ENCODE measurements around the gene TLR2.

The TLR2 gene, protein sequence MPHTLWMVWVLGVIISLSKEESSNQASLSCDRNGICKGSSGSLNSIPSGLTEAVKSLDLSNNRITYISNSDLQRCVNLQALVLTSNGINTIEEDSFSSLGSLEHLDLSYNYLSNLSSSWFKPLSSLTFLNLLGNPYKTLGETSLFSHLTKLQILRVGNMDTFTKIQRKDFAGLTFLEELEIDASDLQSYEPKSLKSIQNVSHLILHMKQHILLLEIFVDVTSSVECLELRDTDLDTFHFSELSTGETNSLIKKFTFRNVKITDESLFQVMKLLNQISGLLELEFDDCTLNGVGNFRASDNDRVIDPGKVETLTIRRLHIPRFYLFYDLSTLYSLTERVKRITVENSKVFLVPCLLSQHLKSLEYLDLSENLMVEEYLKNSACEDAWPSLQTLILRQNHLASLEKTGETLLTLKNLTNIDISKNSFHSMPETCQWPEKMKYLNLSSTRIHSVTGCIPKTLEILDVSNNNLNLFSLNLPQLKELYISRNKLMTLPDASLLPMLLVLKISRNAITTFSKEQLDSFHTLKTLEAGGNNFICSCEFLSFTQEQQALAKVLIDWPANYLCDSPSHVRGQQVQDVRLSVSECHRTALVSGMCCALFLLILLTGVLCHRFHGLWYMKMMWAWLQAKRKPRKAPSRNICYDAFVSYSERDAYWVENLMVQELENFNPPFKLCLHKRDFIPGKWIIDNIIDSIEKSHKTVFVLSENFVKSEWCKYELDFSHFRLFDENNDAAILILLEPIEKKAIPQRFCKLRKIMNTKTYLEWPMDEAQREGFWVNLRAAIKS

GRCh38 chr4:153684182-153684970 lies at the start of gene TLR2:
TLR2 (plus strand) TSS chr4:153684280; CDS start chr4:153702908, 18,628 bp downstream.
- peak; percentile 77 for DNase-seq (ENCODE audit: low spot score)

DNA sequence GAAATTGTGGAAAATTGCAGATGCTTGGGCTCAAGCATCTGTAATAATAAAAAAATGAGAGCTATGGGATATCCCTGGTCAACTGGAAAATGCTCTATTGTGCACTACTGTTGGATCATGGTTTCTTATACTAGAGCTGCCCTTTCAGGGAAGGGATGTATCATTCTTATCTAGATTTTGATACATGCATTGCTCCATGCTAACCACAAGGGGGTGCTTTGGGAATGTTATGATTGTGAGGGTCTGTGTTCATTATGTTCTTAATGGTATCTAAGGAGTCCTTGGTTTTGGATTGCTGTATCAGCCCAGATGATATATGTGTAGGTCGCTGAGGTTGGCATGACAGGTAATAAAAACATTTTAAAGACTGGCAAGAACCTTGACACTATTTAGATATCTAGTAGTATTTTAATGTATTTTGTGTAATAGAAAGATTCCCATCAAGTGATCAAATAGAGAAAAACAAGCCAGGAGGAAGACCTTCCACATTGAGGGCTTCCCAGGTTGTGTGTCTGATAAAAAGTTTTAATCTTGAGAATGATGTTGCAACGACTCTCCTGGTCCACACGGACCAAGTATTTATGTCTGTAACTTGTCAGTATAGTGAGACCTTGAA lies 49.2 kb upstream of the TLR2 start:
- peak; percentile 46 for DNase-seq (ENCODE audit: low spot score)

GRCh38 chr4:153635846-153636245 lies 48.2 kb upstream of the TLR2 start:
- no peak for DNase-seq (ENCODE audit: low spot score)

GRCh38 chr4:153637201-153637600 lies 46.9 kb upstream of the TLR2 start:
- DNase-seq (ENCODE audit: low spot score): no peak

DNA sequence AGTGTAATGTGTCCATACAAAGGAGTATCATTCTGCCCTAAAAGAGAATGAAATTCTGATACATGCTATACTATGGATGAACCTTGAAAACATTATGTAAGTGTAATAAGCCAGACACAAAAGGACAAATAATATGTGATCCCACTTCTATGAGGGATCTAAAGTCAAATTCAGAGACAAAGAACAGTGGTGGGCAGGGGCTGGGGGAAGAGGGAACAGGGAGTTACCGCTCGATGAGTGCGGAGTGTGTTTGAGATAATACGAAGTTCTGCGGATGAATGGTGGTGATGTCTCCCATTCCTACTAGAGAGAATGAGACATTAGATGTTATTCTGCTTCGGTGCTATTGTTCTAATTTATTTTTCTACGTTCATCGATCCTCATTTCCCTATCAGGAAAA lies 46.1 kb upstream of the TLR2 start:
- DNase-seq (ENCODE audit: low spot score): no peak

DNA sequence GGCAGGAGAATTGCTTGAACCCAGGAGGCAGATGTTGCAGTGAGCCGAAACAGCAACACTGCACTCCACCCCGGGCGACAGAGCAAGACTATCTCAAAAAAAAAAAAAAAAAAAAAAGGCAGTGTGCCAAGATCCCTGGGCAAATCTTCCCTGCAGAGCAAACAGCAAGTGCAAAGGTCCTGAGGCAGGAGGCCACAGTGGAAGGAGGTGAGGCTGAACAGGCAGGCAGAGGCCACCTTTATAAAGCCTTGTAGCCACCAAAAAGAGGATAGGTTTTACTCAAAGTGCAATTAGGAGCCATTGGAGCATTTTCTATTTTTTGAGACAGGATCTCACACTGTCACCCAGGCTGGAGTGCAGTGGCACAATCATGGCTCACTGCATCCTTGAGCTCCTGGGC lies 45.1 kb upstream of the TLR2 start:
- no peak for DNase-seq (ENCODE audit: low spot score)

DNA sequence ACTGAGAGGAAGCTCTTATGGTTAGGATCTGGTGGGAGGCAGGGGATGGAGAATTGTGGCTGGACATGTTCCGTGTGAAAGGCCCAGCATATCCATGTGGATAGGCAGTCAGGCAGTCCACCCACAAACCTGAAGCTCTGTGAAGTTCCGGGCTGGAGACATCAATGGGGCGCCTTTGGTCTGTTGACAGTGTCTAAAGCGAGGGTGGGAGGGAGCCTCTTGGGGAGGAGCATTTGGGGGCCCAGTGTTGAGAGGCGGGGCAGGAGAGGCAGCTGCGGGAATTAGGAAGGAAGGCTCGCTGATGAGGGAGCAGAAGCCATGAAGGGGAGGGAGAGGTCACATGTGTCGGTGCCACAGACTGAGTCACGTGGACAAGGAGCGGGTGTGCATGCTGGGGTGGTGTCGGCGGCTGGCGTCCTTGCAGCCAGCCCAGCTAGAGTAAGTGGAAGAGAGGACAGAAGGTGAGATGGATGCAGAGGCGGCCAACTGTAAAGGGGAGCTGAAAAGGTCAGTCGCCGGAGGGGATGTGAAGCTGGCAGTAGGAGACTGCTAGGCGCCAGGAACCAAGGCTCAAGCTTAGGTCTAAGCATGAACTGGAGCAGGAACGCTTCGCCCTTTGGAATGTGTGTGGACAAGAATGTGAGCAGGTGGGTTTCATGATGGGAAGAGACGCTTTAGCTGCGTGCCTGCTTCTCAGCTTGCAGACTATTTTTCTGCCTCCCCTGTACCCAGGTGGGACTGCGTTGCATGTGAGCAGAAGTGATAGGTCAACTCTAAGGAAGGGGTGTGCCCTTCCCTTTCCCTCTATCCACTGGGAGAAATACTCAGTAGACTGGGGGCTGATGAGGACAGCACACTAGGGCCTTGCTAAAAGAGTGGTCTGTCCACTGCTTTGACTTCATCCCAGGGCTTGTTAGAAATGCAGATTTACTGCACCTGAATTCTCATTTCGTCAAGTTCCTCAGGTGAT lies 44.0 kb upstream of the TLR2 start:
- DNase-seq (ENCODE audit: low spot score): no peak

DNA sequence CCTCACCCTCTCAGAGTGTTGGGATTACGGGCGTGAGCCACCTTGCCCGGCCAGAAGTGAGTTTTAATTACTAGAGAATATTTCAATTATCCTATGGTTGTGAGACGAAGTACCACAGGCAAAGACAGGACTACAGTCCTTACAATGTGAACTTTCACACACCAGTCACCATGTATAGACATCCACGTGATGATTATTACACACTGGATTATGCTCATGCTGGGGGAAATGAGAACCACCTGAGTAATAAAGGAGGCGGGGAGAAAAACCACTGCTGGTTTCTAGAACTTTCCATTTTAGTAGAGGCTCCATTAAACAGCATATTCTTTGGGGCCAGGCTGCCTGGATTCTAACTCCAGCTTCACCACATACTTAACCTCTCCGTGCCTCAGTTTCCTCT lies 42.5 kb upstream of the TLR2 start:
- DNase-seq (ENCODE audit: low spot score): no peak

DNA sequence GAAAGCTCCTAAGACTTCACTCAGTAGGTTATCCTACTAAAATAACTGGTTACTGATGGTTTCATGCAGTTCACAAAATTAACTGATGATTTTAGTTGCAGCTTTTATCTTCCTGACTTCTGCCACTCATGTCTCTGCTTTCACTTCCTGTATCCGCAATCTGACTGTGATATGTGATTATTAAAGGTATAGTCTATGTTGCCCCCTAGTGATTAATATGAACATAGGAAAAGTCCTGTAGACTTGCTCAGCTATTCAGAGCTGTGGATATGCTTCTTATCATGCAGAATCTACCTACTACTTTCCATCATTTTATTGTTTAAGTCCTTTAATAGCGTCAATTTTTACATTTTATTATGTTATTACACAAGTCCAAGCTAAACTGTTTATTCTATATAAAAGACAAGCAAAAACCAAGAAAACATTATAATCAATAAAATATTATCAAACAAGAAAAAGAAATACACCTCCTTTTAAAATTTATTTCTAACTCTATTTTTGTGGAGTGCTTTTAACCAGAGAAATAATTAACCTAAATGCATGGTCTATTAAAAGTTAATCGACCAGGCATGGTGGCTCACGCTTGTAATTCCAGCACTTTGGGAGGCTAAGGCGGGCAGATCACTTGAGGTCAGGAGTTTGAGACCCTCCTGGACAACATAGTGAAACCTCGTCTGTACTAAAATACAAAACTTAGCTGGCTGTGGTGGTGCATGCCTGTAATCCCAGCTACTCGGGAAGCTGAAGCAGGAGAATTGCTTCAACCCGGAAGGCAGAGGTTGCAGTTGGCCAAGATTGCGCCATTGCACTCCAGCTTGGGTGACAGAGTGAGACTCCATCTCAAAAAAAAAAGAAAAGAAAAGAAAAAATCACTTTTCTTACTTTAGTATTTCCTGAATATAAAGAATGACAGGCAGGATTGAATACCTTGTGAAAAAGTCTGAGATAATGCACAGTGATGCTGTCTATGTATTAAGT lies 40.4 kb upstream of the TLR2 start:
- DNase-seq (ENCODE audit: low spot score): peak; percentile 53

GRCh38 chr4:153645183-153645582 lies 38.9 kb upstream of the TLR2 start:
- DNase-seq (ENCODE audit: low spot score): no peak

DNA sequence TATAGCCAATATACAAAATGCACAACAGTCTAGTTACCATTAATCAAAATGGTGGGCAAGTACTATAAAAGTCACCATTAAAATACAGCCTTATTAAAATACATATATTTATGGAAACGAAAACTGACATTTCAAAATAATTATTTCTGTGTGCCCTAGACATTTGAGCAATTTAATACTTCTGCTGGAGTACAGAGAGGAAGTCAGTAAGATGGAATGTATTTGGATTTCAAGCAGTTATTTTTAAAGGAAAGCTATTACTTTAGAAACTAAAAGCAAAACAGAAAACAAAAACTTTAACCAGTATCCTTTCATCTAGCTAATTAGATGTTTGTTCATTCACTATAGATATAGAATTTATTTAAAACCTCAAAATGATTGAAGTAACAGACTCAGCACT lies 37.8 kb upstream of the TLR2 start:
- DNase-seq (ENCODE audit: low spot score): no peak

DNA sequence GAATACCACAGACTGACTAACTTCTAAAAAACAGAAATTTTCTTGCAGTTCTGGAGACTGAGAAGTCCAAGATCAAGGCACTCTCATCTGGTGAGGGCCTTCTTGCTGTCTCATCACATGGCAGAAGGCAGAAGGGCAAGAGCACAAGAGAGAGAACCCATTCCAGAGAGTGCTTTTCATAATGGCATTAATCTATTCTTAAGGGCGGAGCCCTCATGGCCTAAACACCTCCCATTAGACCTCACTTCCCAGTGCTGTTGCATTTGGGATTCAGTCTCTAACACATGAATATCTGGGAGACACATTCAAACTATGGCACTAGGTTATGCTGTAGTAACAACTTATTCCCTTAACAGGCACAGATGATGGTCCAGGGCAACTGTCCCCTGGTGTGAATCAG lies 37.1 kb upstream of the TLR2 start:
- no peak for DNase-seq (ENCODE audit: low spot score)

DNA sequence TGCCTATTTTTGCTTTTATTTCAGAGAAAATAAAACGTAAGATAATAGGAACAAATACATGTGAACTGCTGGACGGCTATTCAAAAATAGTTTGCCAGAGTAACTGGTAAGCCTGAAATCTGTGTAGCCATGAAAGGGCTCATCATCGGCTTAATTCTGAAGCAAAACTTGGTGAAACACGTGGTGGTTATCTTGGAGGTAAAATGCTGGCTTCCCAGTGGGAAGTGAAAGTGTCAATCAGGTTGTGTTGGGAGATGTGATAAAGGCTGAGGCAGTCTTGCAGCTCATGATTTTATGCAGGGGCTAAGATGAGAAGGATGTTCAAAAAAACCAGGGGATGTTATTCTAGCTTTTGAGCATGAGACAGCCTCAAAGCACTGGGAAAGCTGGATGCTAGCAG lies 36.1 kb upstream of the TLR2 start:
- DNase-seq (ENCODE audit: low spot score): no peak

GRCh38 chr4:153649572-153649991 lies 34.5 kb upstream of the TLR2 start:
- DNase-seq (ENCODE audit: low spot score): no peak

DNA sequence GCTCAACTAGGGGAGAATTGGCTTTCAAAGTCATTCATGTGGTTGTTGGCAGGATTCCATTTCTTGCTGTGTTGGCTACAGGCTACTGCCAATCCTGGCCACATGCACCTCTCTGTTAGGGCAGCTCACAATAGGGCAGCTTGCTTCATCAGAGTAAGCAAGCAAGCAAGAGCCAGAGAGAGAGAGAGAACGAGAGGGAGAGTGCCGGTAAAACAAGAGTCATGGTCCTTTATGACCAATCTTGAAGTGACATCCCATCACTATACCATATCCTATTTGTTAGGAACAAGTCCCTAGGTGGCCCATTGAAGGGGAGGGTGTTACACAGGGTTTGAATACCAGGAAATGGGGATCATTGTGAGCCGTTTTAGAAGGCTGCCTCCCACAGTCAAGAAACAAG lies 33.0 kb upstream of the TLR2 start:
- DNase-seq (ENCODE audit: low spot score): no peak

GRCh38 chr4:153651587-153651986 lies 32.5 kb upstream of the TLR2 start:
- no peak for DNase-seq (ENCODE audit: low spot score)

DNA sequence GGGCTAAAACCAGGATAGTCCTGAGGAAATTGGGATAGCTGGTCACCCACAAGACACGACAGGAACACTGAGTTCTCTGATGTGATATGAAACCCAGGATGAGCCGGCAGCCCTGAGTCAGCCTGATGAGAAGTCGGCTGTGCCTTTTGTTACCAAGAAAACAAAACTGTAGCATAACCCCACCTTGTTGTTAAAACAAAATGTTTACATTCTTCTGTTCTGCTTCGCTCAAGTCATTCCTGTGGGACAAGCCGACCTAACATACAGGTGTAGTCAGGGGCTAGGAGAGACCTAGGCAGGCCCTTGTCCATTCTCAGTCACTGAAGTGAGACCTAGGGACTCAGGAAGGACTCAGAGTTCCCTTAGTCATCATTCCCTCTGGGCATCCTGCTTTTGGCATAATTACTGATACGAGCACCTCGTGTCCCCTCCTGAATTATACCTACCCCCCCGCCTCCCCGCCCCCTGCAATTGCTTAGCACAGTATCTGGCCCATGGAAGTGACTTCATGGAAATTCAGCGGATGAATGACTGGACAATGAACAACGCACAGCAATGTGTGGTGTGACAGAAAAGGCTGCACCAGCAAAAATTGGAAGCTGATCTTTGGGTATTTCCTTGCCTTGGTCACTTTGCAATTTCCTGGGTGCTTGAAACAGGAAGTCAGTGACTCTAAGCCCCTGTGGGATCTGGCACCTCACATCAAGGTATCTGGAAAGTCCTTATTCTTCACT lies 31.9 kb upstream of the TLR2 start:
- DNase-seq (ENCODE audit: low spot score): no peak

DNA sequence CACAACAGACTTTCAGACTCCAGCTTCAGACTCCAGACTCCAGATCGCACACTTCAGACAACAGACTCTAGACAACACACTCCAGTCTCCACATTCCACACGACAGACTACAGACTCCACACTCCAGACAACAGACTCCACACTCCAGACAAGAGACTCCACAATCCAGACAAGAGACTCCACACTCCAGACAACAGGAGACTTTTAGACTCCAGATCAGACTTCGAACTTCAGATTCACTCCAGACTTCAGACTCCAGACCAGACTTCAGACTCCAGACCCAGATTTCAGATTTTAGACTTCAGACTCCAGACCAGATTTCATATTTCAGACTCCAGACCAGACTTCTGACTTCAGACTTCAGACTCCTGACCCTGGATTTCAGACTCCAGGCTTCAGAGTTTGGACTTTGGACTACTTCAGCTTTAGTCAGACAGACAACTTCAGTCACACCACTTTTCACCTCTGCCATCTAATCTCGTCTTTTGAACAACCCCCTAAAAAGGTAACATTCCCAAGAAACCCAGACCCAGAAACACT lies 29.0 kb upstream of the TLR2 start:
- DNase-seq (ENCODE audit: low spot score): no peak

- no peak for DNase-seq (ENCODE audit: low spot score)
Measured at GRCh38 chr4:153655928-153656327, 28.2 kb upstream of the TLR2 start.

All from iPS-NIHi11 (cell line).